IPS-15b (cell line): ENCODE measurements around the gene FAM111A.
A peak's percentile ranks its signal among the peaks of the same experiment; 100 is the strongest.
"Not testable (repeated sequence)": the region's sequence is repeated elsewhere in the genome, so short reads cannot be mapped to it uniquely, and the experiment has no call there.

Experiments used
- H3K27me3 ChIP-seq: one replicate; pipeline ENCODE4 v1.6.1; 2013; ENCODE audit warnings: low read length; ENCODE audit not compliant: control insufficient read depth, insufficient read depth
- H3K36me3 ChIP-seq: one replicate; pipeline ENCODE4 v1.6.1; 2013; ENCODE audit warnings: low read length; ENCODE audit not compliant: control insufficient read depth, insufficient read depth
- H3K4me1 ChIP-seq: one replicate; pipeline ENCODE4 v1.6.1; 2013; ENCODE audit warnings: mild to moderate bottlenecking, low read length; ENCODE audit not compliant: control insufficient read depth, insufficient read depth
- H3K4me3 ChIP-seq: one replicate; pipeline ENCODE4 v1.5.1; 2013; ENCODE audit warnings: low read depth, low read length
- H3K9ac ChIP-seq: one replicate; pipeline ENCODE4 v1.6.1; 2013; ENCODE audit warnings: low read depth, mild to moderate bottlenecking, low read length
- H3K9me3 ChIP-seq: one replicate; pipeline ENCODE4 v1.6.1; 2013; ENCODE audit warnings: mild to moderate bottlenecking, low read length; ENCODE audit not compliant: control insufficient read depth, insufficient read depth

Gene FAM111A

GRCh38 chr11:59115553-59115952 lies 27.1 kb upstream of the FAM111A start:
- H3K27me3 ChIP-seq = no peaks in the 10 kb centered on the region
- peaks cover 4% of the 10 kb centered on the region for H3K9me3 ChIP-seq
- no peaks in the 10 kb centered on the region for H3K4me1 ChIP-seq
- no peaks in the 10 kb centered on the region for H3K36me3 ChIP-seq
- H3K9ac ChIP-seq = no peak overlapping the region
- H3K4me3 ChIP-seq = no peak overlapping the region

GRCh38 chr11:59117774-59118173 lies 24.9 kb upstream of the FAM111A start:
- H3K9ac ChIP-seq = no peak overlapping the region
- no peaks in the 10 kb centered on the region for H3K4me1 ChIP-seq
- H3K9me3 ChIP-seq = peaks cover 4% of the 10 kb centered on the region
- H3K36me3 ChIP-seq = no peaks in the 10 kb centered on the region
- no peak overlapping the region for H3K4me3 ChIP-seq
- H3K27me3 ChIP-seq = no peaks in the 10 kb centered on the region

- H3K27me3 ChIP-seq = no peaks in the 10 kb centered on the region
- no peak overlapping the region for H3K4me3 ChIP-seq
- H3K4me1 ChIP-seq = no peaks in the 10 kb centered on the region
- peaks cover 10% of the 10 kb centered on the region for H3K9me3 ChIP-seq
- H3K9ac ChIP-seq = no peak overlapping the region
- H3K36me3 ChIP-seq = no peaks in the 10 kb centered on the region
Measured at GRCh38 chr11:59119826-59120225, 22.8 kb upstream of the FAM111A start.

GRCh38 chr11:59135648-59136461 lies 6.8 kb upstream of the FAM111A start:
- H3K27me3 ChIP-seq = no peaks in the 10 kb centered on the region
- H3K4me3 ChIP-seq = no peak overlapping the region
- no peaks in the 10 kb centered on the region for H3K36me3 ChIP-seq
- no peaks in the 10 kb centered on the region for H3K4me1 ChIP-seq
- no peak overlapping the region for H3K9ac ChIP-seq
- H3K9me3 ChIP-seq = no peaks in the 10 kb centered on the region

GRCh38 chr11:59136551-59136950 lies 6.1 kb upstream of the FAM111A start:
- not testable (repeated sequence) for H3K9ac ChIP-seq, H3K27me3 ChIP-seq, H3K4me1 ChIP-seq, H3K36me3 ChIP-seq, H3K4me3 ChIP-seq, H3K9me3 ChIP-seq

- Histone ChIP-seq H3K9me3 (no peaks in the 10 kb centered on the region), H3K4me1 (peaks cover 3% of the 10 kb centered on the region)
Measured at GRCh38 chr11:59137190-59137589, 5.5 kb upstream of the FAM111A start.

GRCh38 chr11:59138643-59139042 lies 4.0 kb upstream of the FAM111A start:
- Histone ChIP-seq H3K4me3 (no peak overlapping the region), H3K27me3 (peaks cover 1% of the 10 kb centered on the region), H3K9me3 (no peaks in the 10 kb centered on the region), H3K36me3 (no peaks in the 10 kb centered on the region), H3K4me1 (peaks cover 3% of the 10 kb centered on the region), H3K9ac (no peak overlapping the region)

More at GRCh38 chr11:59137190-59137589, 5.5 kb upstream of the FAM111A start:
- H3K4me3 ChIP-seq = no peak overlapping the region
- H3K9ac ChIP-seq = no peak overlapping the region
- H3K27me3 ChIP-seq = no peaks in the 10 kb centered on the region
- no peaks in the 10 kb centered on the region for H3K36me3 ChIP-seq

GRCh38 chr11:59141191-59141590 lies 1.5 kb upstream of the FAM111A start:
- Histone ChIP-seq H3K36me3 (no peaks in the 10 kb centered on the region), H3K4me3 (no peak overlapping the region), H3K9me3 (no peaks in the 10 kb centered on the region), H3K27me3 (peaks cover 8% of the 10 kb centered on the region), H3K4me1 (peaks cover 6% of the 10 kb centered on the region), H3K9ac (no peak overlapping the region)

- peak overlapping the region; percentile 91 for H3K4me3 ChIP-seq
- H3K36me3 ChIP-seq = no peaks in the 10 kb centered on the region
- H3K27me3 ChIP-seq = peaks cover 8% of the 10 kb centered on the region
- no peaks in the 10 kb centered on the region for H3K9me3 ChIP-seq
- H3K4me1 ChIP-seq = peaks cover 6% of the 10 kb centered on the region
- no peak overlapping the region for H3K9ac ChIP-seq
Measured at GRCh38 chr11:59141673-59142460, 789 bp upstream of the FAM111A start.

- H3K4me3 ChIP-seq = peak overlapping the region; percentile 91
- H3K4me1 ChIP-seq = peaks cover 6% of the 10 kb centered on the region
- H3K27me3 ChIP-seq = peaks cover 8% of the 10 kb centered on the region
- no peak overlapping the region for H3K9ac ChIP-seq
- H3K36me3 ChIP-seq = no peaks in the 10 kb centered on the region
- no peaks in the 10 kb centered on the region for H3K9me3 ChIP-seq
Measured at GRCh38 chr11:59144096-59144495, 1.4 kb downstream of the FAM111A start.

- H3K9me3 ChIP-seq = no peaks in the 10 kb centered on the region
- H3K4me3 ChIP-seq = peak overlapping the region; percentile 91
- H3K36me3 ChIP-seq = no peaks in the 10 kb centered on the region
- peaks cover 6% of the 10 kb centered on the region for H3K4me1 ChIP-seq
- no peak overlapping the region for H3K9ac ChIP-seq
- H3K27me3 ChIP-seq = peaks cover 8% of the 10 kb centered on the region
Measured at GRCh38 chr11:59144579-59145345, 2.1 kb downstream of the FAM111A start.
